ENCODE data around the gene MAP2K3. TPM values are rescaled to one million over a fixed set of nuclear protein-coding genes. Genes with fewer than 3 reads are reported as not detected.

Gene MAP2K3
- total RNA-seq, 4 donors from 2014 or later = 3.3 to 37.0 (median 12.5) TPM

- intact Hi-C loops (cut with DNase I; ENCODE audit: low total_unique reads) = no loop called here
- H3K36me3 ChIP-seq = no peaks in the 10 kb centered on the region
- no peak for DNase-seq
- TF ChIP-seq POLR2A (IDR thresholded peaks at IDR 0.05) (no peak), CTCF (IDR thresholded peaks at IDR 0.05) (no peak)
- no peak overlapping the region for H3K4me3 ChIP-seq
- no peak overlapping the region for H3K27ac ChIP-seq
- H3K27me3 ChIP-seq = no peaks in the 10 kb centered on the region
- no peaks in the 10 kb centered on the region for H3K4me1 ChIP-seq
- no peaks in the 10 kb centered on the region for H3K9me3 ChIP-seq
Observed at GRCh38 chr17:21245639-21246084, 38.8 kb upstream of the MAP2K3 start.

GRCh38 chr17:21246698-21247097 is 37.8 kb upstream of the MAP2K3 start:
- no peaks in the 10 kb centered on the region for H3K36me3 ChIP-seq
- intact Hi-C loops (cut with DNase I; ENCODE audit: low total_unique reads) = no loop called here
- H3K27me3 ChIP-seq = no peaks in the 10 kb centered on the region
- no peak for DNase-seq
- TF ChIP-seq POLR2A (IDR thresholded peaks at IDR 0.05) = no peak
- no peak for TF ChIP-seq CTCF (IDR thresholded peaks at IDR 0.05)
- H3K27ac ChIP-seq = no peak overlapping the region
- no peak overlapping the region for H3K4me3 ChIP-seq
- peaks cover 0 to 3% of the 10 kb centered on the region in 2 donors for H3K4me1 ChIP-seq
- H3K9me3 ChIP-seq = no peaks in the 10 kb centered on the region

- Histone ChIP-seq H3K9me3 (no peaks in the 10 kb centered on the region), H3K27me3 (no peaks in the 10 kb centered on the region), H3K36me3 (no peaks in the 10 kb centered on the region), H3K4me1 (peaks cover 0 to 11% of the 10 kb centered on the region in 2 donors), H3K27ac (no peak overlapping the region), H3K4me3 (no peak overlapping the region)
- DNase-seq = no peak
- TF ChIP-seq CTCF (IDR thresholded peaks at IDR 0.05) = no peak
- TF ChIP-seq POLR2A (IDR thresholded peaks at IDR 0.05) = no peak
- intact Hi-C loops (cut with DNase I; ENCODE audit: low total_unique reads) = no loop called here
Observed at GRCh38 chr17:21247552-21248258, 36.8 kb upstream of the MAP2K3 start.

GRCh38 chr17:21248500-21248899 is 36.0 kb upstream of the MAP2K3 start:
- no peak overlapping the region for H3K4me3 ChIP-seq
- no peak for DNase-seq
- no peaks in the 10 kb centered on the region for H3K9me3 ChIP-seq
- TF ChIP-seq CTCF (IDR thresholded peaks at IDR 0.05) (no peak), POLR2A (IDR thresholded peaks at IDR 0.05) (no peak)
- no peak overlapping the region for H3K27ac ChIP-seq
- no peaks in the 10 kb centered on the region for H3K36me3 ChIP-seq
- peaks cover 0 to 11% of the 10 kb centered on the region in 2 donors for H3K4me1 ChIP-seq
- no peaks in the 10 kb centered on the region for H3K27me3 ChIP-seq
- intact Hi-C loops (cut with DNase I; ENCODE audit: low total_unique reads) = no loop called here

GRCh38 chr17:21249086-21249795 is 35.3 kb upstream of the MAP2K3 start:
- H3K9me3 ChIP-seq = no peaks in the 10 kb centered on the region
- H3K4me1 ChIP-seq = peaks cover 0 to 16% of the 10 kb centered on the region in 2 donors
- no peak overlapping the region for H3K27ac ChIP-seq
- no peak for DNase-seq
- TF ChIP-seq CTCF (IDR thresholded peaks at IDR 0.05) (no peak), POLR2A (IDR thresholded peaks at IDR 0.05) (no peak)
- H3K36me3 ChIP-seq = no peaks in the 10 kb centered on the region
- no peaks in the 10 kb centered on the region for H3K27me3 ChIP-seq
- H3K4me3 ChIP-seq = no peak overlapping the region
- intact Hi-C loops (cut with DNase I; ENCODE audit: low total_unique reads) = no loop called here
